K562 (cell line): ENCODE measurements around the gene ZFYVE28. TPM values are rescaled to one million over a fixed set of nuclear protein-coding genes. Genes with fewer than 3 reads are reported as not detected.
A peak's percentile ranks its signal among the peaks of the same experiment; 100 is the strongest.

Experiments
- ATAC-seq: fragments of 200-7000 bp; cut with Tn5 transposase; 3 replicates; pipeline ENCODE4 v1.9.1; 2020; ENCODE audit warnings: moderate library complexity
- BruUV-seq: library from RNA; stranded (reverse); fragments of 400-500 nt; replicated peaks from 2 replicates; lab custom pipeline; 2021; lab: Mats Ljungman, UMichigan
- CTCF ChIA-PET: fragments of 300-600 bp; formaldehyde crosslinking; extraction: SDS; loops from one replicate; lab custom pipeline; 2021; ENCODE audit warnings: low intra/inter-chr PET ratio; lab: Yijun Ruan, JAX
- POLR2A ChIA-PET: fragments of 300-600, 350-650 bp; sonication (Branson Sonifier 250); formaldehyde crosslinking; extraction: SDS; loops from one replicate; lab custom pipeline; 2021; ENCODE audit warnings: antibody characterized with exemption, inconsistent platforms; lab: Yijun Ruan, JAX
- DNase-seq, 4 experiments: peaks; one replicate each; pipeline versions ENCODE4 v3.0.0 to v3.0.0-alpha.2; 2011 to 2018; ENCODE audit warnings: low spot score in 3 of 4, mixed read lengths in 3 of 4; ENCODE audit errors: extremely low read depth in 1 of 4
- FAIRE-seq: peaks from 2 replicates; lab custom pipeline; 2011; peaks lifted over from hg19 to GRCh38; lab: Jason Lieb, UNC
- H2AFZ ChIP-seq: 2 replicates; pipeline ENCODE4 v1.6.0; 2011; ENCODE audit warnings: low read depth, low read length, control low read depth, inconsistent platforms
- H3K27ac ChIP-seq: fragments of 200-600 bp; 3 replicates; pipeline ENCODE4 v1.8.0; 2011; ENCODE audit warnings: low read depth, mild to moderate bottlenecking, control low read depth, inconsistent platforms, low read length, moderate library complexity, mixed read lengths; ENCODE audit errors: extremely low read depth
- H3K27me3 ChIP-seq, 2 experiments: fragments of 300-600 bp in 1 of 2; 2 replicates in 1 of 2; 3 replicates in 1 of 2; pipeline versions ENCODE4 v1.6.0 to v1.8.0; 2011; ENCODE audit warnings: inconsistent platforms in 2 of 2, low read length in 2 of 2, mild to moderate bottlenecking in 1 of 2, mixed read lengths in 1 of 2, moderate library complexity in 1 of 2; ENCODE audit not compliant: control insufficient read depth in 2 of 2, insufficient read depth in 2 of 2
- H3K36me3 ChIP-seq: fragments of 300-600 bp; 3 replicates; pipeline ENCODE4 v1.8.0; 2011; ENCODE audit warnings: mild to moderate bottlenecking, low read length, inconsistent platforms; ENCODE audit not compliant: control insufficient read depth, insufficient read depth
- H3K4me1 ChIP-seq, 2 experiments: fragments of 200-600 bp in 1 of 2; replicated peaks in 1 of 2; 2 replicates in 1 of 2; 3 replicates in 1 of 2; pipeline versions ENCODE4 v1.5.1 to v1.8.0; 2011; ENCODE audit warnings: inconsistent platforms in 2 of 2, low read length in 2 of 2, mild to moderate bottlenecking in 1 of 2, mixed read lengths in 1 of 2, moderate library complexity in 1 of 2; ENCODE audit not compliant: control insufficient read depth in 2 of 2, insufficient read depth in 2 of 2
- H3K4me2 ChIP-seq: 2 replicates; pipeline ENCODE4 v1.6.1; 2011; ENCODE audit warnings: low read length, control low read depth, inconsistent platforms, mixed read lengths; ENCODE audit not compliant: insufficient read depth
- H3K4me3 ChIP-seq: fragments of 200-600 bp; sonication (generic), shearing (Covaris generic); 2 replicates; pipeline ENCODE4 v1.5.1; 2016; ENCODE audit warnings: control low read depth, inconsistent platforms
- H3K79me2 ChIP-seq: fragments of 200-600 bp; 3 replicates; pipeline ENCODE4 v1.8.0; 2011; ENCODE audit warnings: low read length, inconsistent platforms; ENCODE audit not compliant: control insufficient read depth, insufficient read depth
- H3K9ac ChIP-seq, 2 experiments: 2 replicates each; pipeline versions ENCODE4 v1.6.0 to v1.6.1; 2011; ENCODE audit warnings: low read depth in 2 of 2, low read length in 2 of 2, control low read depth in 1 of 2, inconsistent platforms in 1 of 2, mild to moderate bottlenecking in 1 of 2, mixed read lengths in 1 of 2; ENCODE audit not compliant: insufficient read depth in 1 of 2
- H3K9me1 ChIP-seq: one replicate; pipeline ENCODE4 v1.6.0; 2011; ENCODE audit warnings: inconsistent platforms, mild to moderate bottlenecking, low read length, moderate library complexity; ENCODE audit not compliant: control insufficient read depth, insufficient read depth
- H3K9me3 ChIP-seq: replicated peaks from 2 replicates; pipeline ENCODE4 v1.5.1; 2011; ENCODE audit warnings: low read depth, low read length, inconsistent platforms; ENCODE audit not compliant: control insufficient read depth, insufficient read depth
- H4K20me1 ChIP-seq: replicated peaks from 2 replicates; pipeline ENCODE4 v1.6.1; 2011; ENCODE audit warnings: low read length, inconsistent platforms, mixed read lengths; ENCODE audit not compliant: control insufficient read depth, insufficient read depth
- ADNP ChIP-seq: fragments of 200-800 bp; sonication (Bioruptor generic); IDR thresholded peaks from 2 replicates; pipeline ENCODE4 v1.6.1; 2016; ENCODE audit warnings: missing genetic modification characterization, missing compliant biosample characterization
- BCOR ChIP-seq: fragments of 450-650 bp; IDR thresholded peaks from 2 replicates; pipeline ENCODE4 v1.6.1; 2016
- CBX1 ChIP-seq: sonication (generic); IDR thresholded peaks from 2 replicates; pipeline ENCODE4 v1.6.1; 2016; ENCODE audit warnings: antibody characterized with exemption, low read depth, mild to moderate bottlenecking
- FOXO4 ChIP-seq: fragments of 450-650 bp; formaldehyde crosslinking; IDR thresholded peaks from 2 replicates; pipeline ENCODE4 v1.4.0; 2020; ENCODE audit warnings: mild to moderate bottlenecking, moderate library complexity
- GABPA ChIP-seq: fragments of 200-800 bp; sonication (Bioruptor generic); conservative IDR thresholded peaks from 2 replicates; pipeline ENCODE4 v1.6.1; 2016; ENCODE audit warnings: low read depth, missing genetic modification characterization, missing compliant biosample characterization
- HSF4 ChIP-seq: fragments of 250-450 bp; sonication (Bioruptor Pico); IDR thresholded peaks from 2 replicates; pipeline ENCODE4 v2.1.2; 2022; ENCODE audit warnings: mild to moderate bottlenecking, moderate library complexity, borderline replicate concordance
- KDM1A ChIP-seq, 2 experiments: fragments of 450-650 bp; IDR thresholded peaks; 2 replicates each; pipeline ENCODE4 v1.6.1; 2016; ENCODE audit warnings: mild to moderate bottlenecking in 2 of 2
- MTA2 ChIP-seq: fragments of 450-650 bp; IDR thresholded peaks from 2 replicates; pipeline ENCODE4 v1.6.1; 2016; ENCODE audit warnings: low read depth
- MYC ChIP-seq, 2 experiments: fragments of 250-450 bp in 1 of 2; sonication (Bioruptor Pico) in 1 of 2; IDR thresholded peaks; 2 replicates each; pipeline versions ENCODE4 v1.5.1 to v1.6.1; 2012 to 2021; ENCODE audit warnings: low read depth in 2 of 2, borderline replicate concordance in 1 of 2, improper control_type of control experiment in 1 of 2, low read length in 1 of 2, mild to moderate bottlenecking in 1 of 2, moderate library complexity in 1 of 2
- POLR2AphosphoS5 ChIP-seq: IDR thresholded peaks from 2 replicates; pipeline ENCODE4 v1.6.1; 2011; ENCODE audit warnings: mild to moderate bottlenecking, low read depth, low read length, moderate library complexity; ENCODE audit not compliant: control insufficient read depth, insufficient read depth
- POLR2G ChIP-seq: fragments of 200-400 bp; formaldehyde crosslinking; IDR thresholded peaks from 2 replicates; pipeline ENCODE4 v1.6.1; 2017; ENCODE audit warnings: low read depth, mild to moderate bottlenecking, antibody characterized with exemption, low read length, moderate library complexity
- RBM39 ChIP-seq: fragments of 200-400 bp; formaldehyde crosslinking; optimal IDR thresholded peaks from 2 replicates; pipeline ENCODE3; 2018; ENCODE audit warnings: low read depth, low read length
- SLC30A9 ChIP-seq: fragments of 250-450 bp; sonication (Bioruptor Pico); IDR thresholded peaks from 2 replicates; pipeline ENCODE4 v1.8.0; 2022; ENCODE audit warnings: mild to moderate bottlenecking, moderate library complexity
- SMARCA5 ChIP-seq: fragments of 450-650 bp; IDR thresholded peaks from 2 replicates; pipeline ENCODE4 v1.6.1; 2016
- SOX6 ChIP-seq: fragments of 450-650 bp; IDR thresholded peaks from 2 replicates; pipeline ENCODE4 v1.6.1; 2014; ENCODE audit warnings: mild to moderate bottlenecking
- ZNF143 ChIP-seq: sonication (generic); formaldehyde crosslinking; IDR thresholded peaks from 2 replicates; pipeline ENCODE4 v1.9.0; 2022; ENCODE audit warnings: mild to moderate bottlenecking, missing genetic modification reagents
- WGBS: fragments of 100-300 bp; shearing (Covaris generic); methylation state at CpG from one replicate; pipeline ENCODE4 v1.1.6; 2016; ENCODE audit warnings: low coverage, mixed read lengths; ENCODE audit not compliant: insufficient coverage; ENCODE audit errors: missing lambda C conversion rate; 5-methylcytosine and 5-hydroxymethylcytosine counted together
- in situ Hi-C: fragments of 300-500 bp; cut with MboI; formaldehyde crosslinking; loops from 4 replicates; pipeline ENCODE4 v1.15.0; 2018; ENCODE audit warnings: inconsistent platforms, mixed read lengths
- intact Hi-C: fragments of 100-400 bp; cut with micrococcal nuclease; formaldehyde crosslinking; loops from 2 replicates; pipeline ENCODE4 v1.14.2; 2022
- polyA plus RNA-seq, 8 experiments: library from polyadenylated mRNA; depleted of rRNA in 4 of 8; stranded (reverse) in 5 of 8; unstranded in 3 of 8; fragments of >200 nt; fragmentation: Nextera tagmentation in 2 of 8; fragmentation: Illumina TruSeq in 1 of 8; extraction: Ambion mirVana in 2 of 8; extraction: Trizol in 1 of 8; gene quantifications; 2 replicates each; pipeline versions ENCODE4 v1.2.1 to v1.2.3, GENCODE V29; 2011 to 2014; ENCODE audit warnings: inconsistent platforms in 1 of 8, missing spikeins in 1 of 8
- total RNA-seq, 7 experiments: library from RNA; depleted of rRNA in 6 of 7; stranded (reverse); fragments of >200 nt in 6 of 7; fragmentation: Illumina TruSeq in 2 of 7; extraction: Trizol in 2 of 7; gene quantifications; 2 replicates each; pipeline versions ENCODE4 v1.2.1 to v1.2.3, GENCODE V29; 2011 to 2021; ENCODE audit warnings: low replicate concordance in 1 of 7

ZFYVE28 gene
- total and polyA plus RNA-seq, 9 of the 15 experiments (the other 6 are each of a cell fraction or from before 2014, with no cell fraction given), result 1.3 to 24.8 (median 8.9) TPM

GRCh38 chr4:2289955-2290333 lies 128.5 kb downstream of the ZFYVE28 start (continued):
- no peak for TF ChIP-seq POLR2AphosphoS5
- TF ChIP-seq FOXO4 (CRISPR knock-in tag), result no peak
- no peak for TF ChIP-seq SLC30A9

- peaks cover 2% of the 10 kb centered on the region for H3K9me1 ChIP-seq
- no peak overlapping the region for H2AFZ ChIP-seq
- TF ChIP-seq ZNF143 (CRISPR knock-in tag) (0 out of 2 replicates have a peak, but pooled peaks have one; percentile 31), MYC (IDR thresholded peaks at IDR 0.05; ENCODE audit: low read depth, low read length) (no peak), MYC (CRISPR knock-in tag; IDR thresholded peaks at IDR 0.05; ENCODE audit: borderline replicate concordance, low read depth) (no peak), CBX1 (0 out of 2 replicates have a peak, but pooled peaks have one; percentile 31), GABPA (tag) (no peak), SMARCA5 (0 out of 2 replicates have a peak, but pooled peaks have one; percentile 34), ADNP (tag) (peak; percentile 43; the same call in 1 of the 2 replicates), SOX6 (no peak), POLR2G (0 out of 2 replicates have a peak, but pooled peaks have one; percentile 1), KDM1A (IDR thresholded peaks at IDR 0.05) (peak in 1 of 2 experiments; percentile 61; a peak in 2 of 4 replicates), BCOR (peak; percentile 83), HSF4 (CRISPR knock-in tag) (no peak), RBM39 (no peak), MTA2 (no peak)
- in situ Hi-C loops, result no loop called here
- no peak overlapping the region for H3K27ac ChIP-seq
- no peaks in the 10 kb centered on the region for H3K36me3 ChIP-seq
- CTCF ChIA-PET, result no interaction called here
- FAIRE-seq (no peak), DNase-seq (no peak), ATAC-seq (no peak)
- no peak overlapping the region for H3K4me2 ChIP-seq
- no peaks in the 10 kb centered on the region for H3K79me2 ChIP-seq
- H3K4me3 ChIP-seq, result no peak overlapping the region
- POLR2A ChIA-PET, result no interaction called here
- 67% methylated on average over 10 of the region's 14 CpGs for WGBS
- H4K20me1 ChIP-seq, result no peaks in the 10 kb centered on the region
- no TSS peak for BruUV-seq
- no peaks in the 10 kb centered on the region for H3K27me3 ChIP-seq
- intact Hi-C loops, result no loop called here
- no peak overlapping the region for H3K9ac ChIP-seq
- peaks cover 0 to 49% of the 10 kb centered on the region in 2 experiments; a peak in 2 of 5 replicates for H3K4me1 ChIP-seq
- H3K9me3 ChIP-seq, result no peaks in the 10 kb centered on the region
These were observed 129.0 kb downstream of the ZFYVE28 start for GRCh38 chr4:2289311-2289954.
